Neural progenitor cell (in vitro differentiated cells): Measurements from ENCODE around the gene SKI.

Source experiments
- CTCF ChIP-seq: fragments of 200-600 bp; sonication (generic); IDR thresholded peaks from 2 replicates; pipeline ENCODE4 v1.5.1; 2017; ENCODE audit warnings: antibody characterized with exemption, mild to moderate bottlenecking
- EZH2 ChIP-seq: fragments of 200-600 bp; sonication (generic); IDR thresholded peaks from 2 replicates; pipeline ENCODE4 v1.6.1; 2017; ENCODE audit warnings: antibody characterized with exemption, mild to moderate bottlenecking, moderate library complexity

DNA sequence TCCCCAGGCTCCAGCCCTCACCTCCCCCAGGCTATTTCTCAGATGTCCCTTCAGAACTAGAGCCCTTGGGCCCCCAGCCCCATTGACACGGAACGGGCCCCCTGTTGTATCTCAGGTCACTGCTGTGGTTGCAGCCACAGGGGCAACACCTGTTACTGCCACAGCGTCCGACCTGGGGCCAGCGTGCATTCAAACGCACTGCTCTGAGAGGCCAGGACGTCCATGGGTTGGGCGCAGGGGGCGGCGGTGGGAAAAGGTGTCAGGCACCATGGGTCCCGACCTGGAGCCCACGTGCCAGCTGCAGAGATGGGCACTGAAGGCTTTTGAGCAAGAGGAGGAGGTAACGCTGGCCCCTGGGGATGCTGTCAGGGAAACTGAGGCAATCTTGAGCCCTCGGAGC lies 46.8 kb upstream of the SKI start:
- no peak for TF ChIP-seq CTCF
- no peak for TF ChIP-seq EZH2
